Liver (tissue), 9 donors: ENCODE results near the gene DGKA. TPM values are rescaled to one million over a fixed set of nuclear protein-coding genes. Genes with fewer than 3 reads are reported as not detected.

ENCODE experiments used
- DNase-seq: peaks from one replicate; pipeline ENCODE4 v3.0.0-alpha.2; 2017; ENCODE audit warnings: low spot score
- H3K27ac ChIP-seq, 2 donors: one replicate each; pipeline ENCODE4 v1.7.0; 2013; ENCODE audit warnings: inconsistent platforms in 2 of 2, low read length in 2 of 2, control low read depth in 1 of 2, low read depth in 1 of 2, mild to moderate bottlenecking in 1 of 2
- H3K27me3 ChIP-seq, 4 donors: one replicate each; pipeline versions ENCODE4 v1.6.1 to v1.7.0; 2013; ENCODE audit warnings: low read length in 3 of 4, inconsistent platforms in 1 of 4, mild to moderate bottlenecking in 1 of 4, moderate library complexity in 1 of 4; ENCODE audit not compliant: control insufficient read depth in 4 of 4, insufficient read depth in 4 of 4
- H3K36me3 ChIP-seq, 4 donors: one replicate each; pipeline versions ENCODE4 v1.6.1 to v1.7.0; 2013; ENCODE audit warnings: low read length in 3 of 4, mild to moderate bottlenecking in 3 of 4, low read depth in 1 of 4, moderate library complexity in 1 of 4; ENCODE audit not compliant: control insufficient read depth in 4 of 4, insufficient read depth in 3 of 4
- H3K4me1 ChIP-seq, 4 donors: one replicate each; pipeline versions ENCODE4 v1.6.1 to v1.7.0; 2013; ENCODE audit warnings: low read length in 3 of 4, mild to moderate bottlenecking in 3 of 4, moderate library complexity in 1 of 4; ENCODE audit not compliant: control insufficient read depth in 4 of 4, insufficient read depth in 4 of 4
- H3K4me3 ChIP-seq, 3 donors: one replicate each; pipeline versions ENCODE4 v1.6.1 to v1.7.0; 2013; ENCODE audit warnings: low read length in 3 of 3, control low read depth in 1 of 3, low read depth in 1 of 3, mild to moderate bottlenecking in 1 of 3
- H3K9ac ChIP-seq, 2 donors: one replicate each; pipeline ENCODE4 v1.7.0; 2013; ENCODE audit warnings: low read length in 2 of 2, mild to moderate bottlenecking in 2 of 2, moderate library complexity in 2 of 2, control low read depth in 1 of 2, low read depth in 1 of 2
- H3K9me3 ChIP-seq, 4 donors: one replicate each; pipeline versions ENCODE4 v1.6.1 to v1.7.0; 2013; ENCODE audit warnings: low read length in 3 of 4; ENCODE audit not compliant: control insufficient read depth in 4 of 4
- CTCF ChIP-seq: fragments of 150-350 bp; IDR thresholded peaks from 2 replicates; pipeline ENCODE4 v1.5.1; 2017; ENCODE audit warnings: improper control_type of control experiment, low read depth, low read length; ENCODE audit not compliant: missing input control
- EGR1 ChIP-seq, 2 donors: IDR thresholded peaks; 2 replicates each; pipeline ENCODE4 v1.6.1; 2016 to 2018; ENCODE audit warnings: antibody characterized with exemption in 2 of 2, low read depth in 2 of 2
- FOXA1 ChIP-seq: IDR thresholded peaks from 2 replicates; pipeline ENCODE4 v1.6.1; 2016; ENCODE audit warnings: antibody characterized with exemption
- FOXA2 ChIP-seq: IDR thresholded peaks from 2 replicates; pipeline ENCODE4 v1.6.1; 2016; ENCODE audit warnings: antibody characterized with exemption
- GABPA ChIP-seq, 2 donors: IDR thresholded peaks in 1 of 2; conservative IDR thresholded peaks in 1 of 2; 2 replicates each; pipeline ENCODE4 v1.6.1; 2016; ENCODE audit warnings: antibody characterized with exemption in 2 of 2, mild to moderate bottlenecking in 1 of 2, moderate library complexity in 1 of 2
- HNF4A ChIP-seq, 2 donors: conservative IDR thresholded peaks; 2 replicates each; pipeline ENCODE4 v1.6.1; 2016; ENCODE audit warnings: antibody characterized with exemption in 2 of 2, mild to moderate bottlenecking in 2 of 2
- HNF4G ChIP-seq: IDR thresholded peaks from 2 replicates; pipeline ENCODE4 v1.6.1; 2016; ENCODE audit warnings: antibody characterized with exemption
- JUND ChIP-seq, 2 donors: IDR thresholded peaks; 2 replicates each; pipeline ENCODE4 v1.6.1; 2016; ENCODE audit warnings: antibody characterized with exemption in 2 of 2
- NR2F2 ChIP-seq: IDR thresholded peaks from 2 replicates; pipeline ENCODE4 v1.6.1; 2016; ENCODE audit warnings: antibody characterized with exemption
- RAD21 ChIP-seq, 2 donors: IDR thresholded peaks; 2 replicates each; pipeline ENCODE4 v1.6.1; 2016; ENCODE audit warnings: antibody characterized with exemption in 2 of 2, mild to moderate bottlenecking in 2 of 2
- REST ChIP-seq: IDR thresholded peaks from 2 replicates; pipeline ENCODE4 v1.6.1; 2016; ENCODE audit warnings: antibody characterized with exemption, mild to moderate bottlenecking
- RXRA ChIP-seq, 2 donors: IDR thresholded peaks; 2 replicates each; pipeline ENCODE4 v1.6.1; 2017 to 2018; ENCODE audit warnings: antibody characterized with exemption in 2 of 2, mild to moderate bottlenecking in 1 of 2
- SP1 ChIP-seq: IDR thresholded peaks from 2 replicates; pipeline ENCODE4 v1.6.1; 2018; ENCODE audit warnings: antibody characterized with exemption, mild to moderate bottlenecking
- TAF1 ChIP-seq: conservative IDR thresholded peaks from 2 replicates; pipeline ENCODE4 v1.6.1; 2016; ENCODE audit warnings: antibody characterized with exemption, mild to moderate bottlenecking
- YY1 ChIP-seq: IDR thresholded peaks from 2 replicates; pipeline ENCODE4 v1.6.1; 2016; ENCODE audit warnings: antibody characterized with exemption, mild to moderate bottlenecking
- WGBS: extraction: QIAGEN DNeasy Blood & Tissue Kit; methylation state at CpG from one replicate; pipeline ENCODE4 v1.1.7; 2013; 5-methylcytosine and 5-hydroxymethylcytosine counted together
- polyA plus RNA-seq, 2 donors: library from polyadenylated mRNA; stranded (reverse) in 1 of 2; unstranded in 1 of 2; fragments of 200-250 nt in 1 of 2; fragments of >200 nt in 1 of 2; fragmentation: Nextera tagmentation in 1 of 2; extraction: Ambion mirVana in 1 of 2; gene quantifications; one replicate each; pipeline versions ENCODE4 v1.2.1 to v1.2.3, GENCODE V29; 2013 to 2015
- total RNA-seq, 2 donors: library from RNA; depleted of rRNA; stranded (reverse); fragments of >200 nt; gene quantifications; one replicate each; pipeline ENCODE4 v1.2.3, GENCODE V29; 2014
- TF ChIP-seq, protein P1 (sequence below): IDR thresholded peaks from 2 replicates; pipeline ENCODE4 v1.6.1; 2016; ENCODE audit warnings: antibody characterized with exemption
- TF ChIP-seq, protein P2 (sequence below): IDR thresholded peaks from 2 replicates; pipeline ENCODE4 v1.6.1; 2016; ENCODE audit warnings: antibody characterized with exemption
- TF ChIP-seq, protein P3 (sequence below): IDR thresholded peaks from 2 replicates; pipeline ENCODE4 v1.6.1; 2016; ENCODE audit warnings: antibody characterized with exemption
- donor health status: healthy.
- donor health status: healthy.
- donor health status: healthy.
- donor health status: healthy.
- donor health status: healthy.

DGKA gene
- total and polyA plus RNA-seq, 4 donors, result 2.1 to 10.5 (median 5.1) TPM

GRCh38 chr12:55955344-55955743, 24.4 kb downstream of the DGKA start:
- Histone ChIP-seq H3K36me3 (peaks cover 0 to 10% (median under 1%) of the 10 kb centered on the region in 4 donors), H3K27me3 (no peaks in the 10 kb centered on the region), H3K9me3 (no peaks in the 10 kb centered on the region), H3K4me1 (no peaks in the 10 kb centered on the region), H3K27ac (no peak overlapping the region), H3K4me3 (no peak overlapping the region), H3K9ac (no peak overlapping the region)
- DNase-seq, result no peak
- no peak for TF ChIP-seq GABPA (IDR thresholded peaks at IDR 0.05 in 1 of 2, conservative IDR thresholded peaks at IDR 0.05 in 1 of 2)
- no peak for TF ChIP-seq REST
- TF ChIP-seq, protein P1, sequence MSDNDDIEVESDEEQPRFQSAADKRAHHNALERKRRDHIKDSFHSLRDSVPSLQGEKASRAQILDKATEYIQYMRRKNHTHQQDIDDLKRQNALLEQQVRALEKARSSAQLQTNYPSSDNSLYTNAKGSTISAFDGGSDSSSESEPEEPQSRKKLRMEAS, result no peak
- TF ChIP-seq, protein P2, sequence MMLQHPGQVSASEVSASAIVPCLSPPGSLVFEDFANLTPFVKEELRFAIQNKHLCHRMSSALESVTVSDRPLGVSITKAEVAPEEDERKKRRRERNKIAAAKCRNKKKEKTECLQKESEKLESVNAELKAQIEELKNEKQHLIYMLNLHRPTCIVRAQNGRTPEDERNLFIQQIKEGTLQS, result no peak
- TF ChIP-seq CTCF, result no peak
- no peak for TF ChIP-seq YY1
- no peak for TF ChIP-seq EGR1 (IDR thresholded peaks at IDR 0.05; ENCODE audit: low read depth in 2 of 2)
- no peak for TF ChIP-seq HNF4G
- no peak for TF ChIP-seq NR2F2
- TF ChIP-seq RXRA (IDR thresholded peaks at IDR 0.05), result no peak
- TF ChIP-seq, protein P3, sequence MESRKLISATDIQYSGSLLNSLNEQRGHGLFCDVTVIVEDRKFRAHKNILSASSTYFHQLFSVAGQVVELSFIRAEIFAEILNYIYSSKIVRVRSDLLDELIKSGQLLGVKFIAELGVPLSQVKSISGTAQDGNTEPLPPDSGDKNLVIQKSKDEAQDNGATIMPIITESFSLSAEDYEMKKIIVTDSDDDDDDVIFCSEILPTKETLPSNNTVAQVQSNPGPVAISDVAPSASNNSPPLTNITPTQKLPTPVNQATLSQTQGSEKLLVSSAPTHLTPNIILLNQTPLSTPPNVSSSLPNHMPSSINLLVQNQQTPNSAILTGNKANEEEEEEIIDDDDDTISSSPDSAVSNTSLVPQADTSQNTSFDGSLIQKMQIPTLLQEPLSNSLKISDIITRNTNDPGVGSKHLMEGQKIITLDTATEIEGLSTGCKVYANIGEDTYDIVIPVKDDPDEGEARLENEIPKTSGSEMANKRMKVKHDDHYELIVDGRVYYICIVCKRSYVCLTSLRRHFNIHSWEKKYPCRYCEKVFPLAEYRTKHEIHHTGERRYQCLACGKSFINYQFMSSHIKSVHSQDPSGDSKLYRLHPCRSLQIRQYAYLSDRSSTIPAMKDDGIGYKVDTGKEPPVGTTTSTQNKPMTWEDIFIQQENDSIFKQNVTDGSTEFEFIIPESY, result no peak
- TF ChIP-seq TAF1, result no peak
- TF ChIP-seq RAD21 (IDR thresholded peaks at IDR 0.05), result no peak
- TF ChIP-seq HNF4A (conservative IDR thresholded peaks at IDR 0.05), result no peak
- TF ChIP-seq FOXA2, result no peak
- TF ChIP-seq SP1, result no peak
- no peak for TF ChIP-seq FOXA1
- TF ChIP-seq JUND (IDR thresholded peaks at IDR 0.05), result no peak
- 95% methylated on average over 4 of the region's 4 CpGs for WGBS
